DMS79 (cell line): ENCODE measurements around the gene OR13C5.
"Not testable (repeated sequence)": the region's sequence is repeated elsewhere in the genome, so short reads cannot be mapped to it uniquely, and the experiment has no call there.

Experiments
- DNase-seq: peaks from one replicate; lab custom pipeline; 2025; lab: John Stamatoyannopoulos, UW

The OR13C5 gene

DNA sequence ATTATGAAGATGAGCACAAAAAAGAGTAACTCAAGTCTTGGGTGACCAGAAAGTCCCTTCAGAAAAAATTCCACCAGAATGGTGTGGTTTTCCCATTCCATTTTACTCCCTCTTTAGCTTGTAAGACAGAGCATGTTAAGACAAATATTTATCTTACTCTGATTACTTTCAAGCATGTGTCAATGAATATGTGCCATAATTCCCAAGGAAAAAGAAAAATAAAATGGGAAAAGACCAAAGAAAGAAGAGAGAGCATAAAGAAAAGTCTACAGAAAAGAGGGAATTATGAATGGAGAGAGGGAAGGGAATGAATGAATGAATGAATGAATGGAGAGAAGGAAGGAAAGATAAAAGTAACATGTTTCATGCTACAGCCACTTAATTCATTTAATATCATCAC lies at the start of gene OR13C5:
Gene OR13C5 (minus strand): TSS at position 101 of the 400 bp plus-strand sequence. CDS start 0 bp downstream, at position 101.
- DNase-seq: not testable (repeated sequence)

GRCh38 chr9:104635456-104635855 lies 36.2 kb upstream of the OR13C5 start:
- DNase-seq: no peak

- DNase-seq: no peak
Measured at GRCh38 chr9:104633976-104634520, 34.8 kb upstream of the OR13C5 start.

DNA sequence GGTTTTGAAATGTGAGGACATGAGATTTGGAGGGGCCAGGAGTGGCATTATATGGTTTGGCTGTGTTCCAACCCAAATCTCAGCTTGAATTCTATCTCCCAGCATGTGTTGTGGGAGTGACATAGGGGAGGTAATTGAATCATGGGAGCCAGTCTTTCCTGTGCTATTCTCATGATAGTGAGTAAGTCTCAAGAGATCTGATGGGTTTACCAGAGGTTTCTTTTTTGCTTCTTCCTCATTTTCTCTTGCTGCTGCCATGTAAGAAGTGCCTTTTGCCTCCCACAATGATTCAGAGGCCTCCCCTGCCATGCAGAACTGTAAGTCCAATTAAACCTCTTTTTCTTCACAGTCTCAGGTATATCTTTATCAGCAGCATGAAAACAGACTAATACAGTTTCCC lies 26.8 kb upstream of the OR13C5 start:
- DNase-seq: not testable (repeated sequence)

GRCh38 chr9:104618104-104618503 lies 18.9 kb upstream of the OR13C5 start, which contains the start of gene OR13C9:
TSS of gene OR13C9 (minus strand) at chr9:104618204. CDS start at chr9:104618204, 0 bp downstream.
- no peak for DNase-seq

GRCh38 chr9:104617418-104617817 lies 18.2 kb upstream of the OR13C5 start:
- no peak for DNase-seq

GRCh38 chr9:104611213-104611612 lies 12.0 kb upstream of the OR13C5 start:
- no peak for DNase-seq

DNA sequence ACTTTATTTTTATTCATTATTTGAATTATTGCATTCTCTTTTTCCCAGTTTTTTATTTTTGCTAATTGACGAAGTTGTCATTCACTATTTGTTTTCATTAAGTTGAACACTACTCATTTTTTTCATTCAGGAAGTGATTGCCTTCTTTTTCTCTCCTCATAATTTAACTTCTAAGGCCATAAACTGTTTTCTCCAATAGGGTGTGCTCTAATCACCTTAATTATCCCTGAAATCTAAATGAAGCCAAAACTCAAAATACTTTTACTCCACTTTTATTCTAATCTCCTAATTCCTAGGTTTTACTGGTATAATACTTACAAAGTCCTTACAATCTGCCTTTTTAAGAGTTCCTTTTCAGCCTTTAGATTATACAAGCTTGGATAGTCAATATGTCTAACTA lies 9.1 kb upstream of the OR13C5 start:
- DNase-seq: no peak

DNA sequence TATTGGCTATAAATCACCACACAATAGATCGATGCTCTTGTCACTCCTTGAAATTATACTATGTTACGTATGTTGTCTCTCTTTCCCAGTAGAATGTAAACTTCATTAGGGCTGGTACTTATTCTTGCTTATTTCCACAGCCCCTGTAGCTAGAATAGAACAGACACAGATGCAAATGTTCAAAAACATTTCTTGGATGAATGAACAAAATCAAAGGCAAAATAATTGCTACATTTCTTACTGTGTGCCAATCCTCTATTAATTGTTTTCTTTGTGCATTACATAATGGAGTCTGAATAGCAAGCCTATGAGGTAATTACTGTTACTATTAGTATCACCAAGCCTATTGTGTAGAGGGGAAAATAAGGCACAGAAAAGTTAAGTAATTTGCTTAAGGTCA lies 6.9 kb upstream of the OR13C5 start:
- DNase-seq: no peak

- not testable (repeated sequence) for DNase-seq
Measured at GRCh38 chr9:104605527-104605926, 6.3 kb upstream of the OR13C5 start, which contains the start of gene OR13C2. TSS of gene OR13C2 (minus strand) at chr9:104605627. CDS start at chr9:104605627, 0 bp downstream.

DNA sequence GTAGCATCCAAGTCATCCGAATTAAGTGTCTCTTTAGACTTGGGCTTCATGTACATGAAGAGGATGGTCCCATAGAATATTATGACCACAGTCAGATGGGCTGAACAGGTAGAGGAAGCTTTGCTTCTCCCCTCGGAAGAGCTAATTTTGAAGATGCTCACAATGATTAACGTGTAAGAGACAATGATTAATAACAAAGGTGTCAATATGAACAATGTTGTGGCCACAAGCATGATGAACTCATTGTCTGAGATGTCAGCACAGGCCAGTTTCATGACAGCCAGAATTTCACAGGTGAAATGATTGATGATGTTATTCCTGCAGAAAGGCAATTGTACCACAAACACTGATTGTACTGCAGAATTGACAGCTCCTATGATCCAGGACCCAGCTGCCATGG lies 5.6 kb upstream of the OR13C5 start:
- DNase-seq: no peak

- not testable (repeated sequence) for DNase-seq
Measured at GRCh38 chr9:104598749-104599148, 464 bp downstream of the OR13C5 start.

GRCh38 chr9:104589626-104590025 lies 9.6 kb downstream of the OR13C5 start:
- no peak for DNase-seq

- no peak for DNase-seq
Measured at GRCh38 chr9:104586496-104587180, 12.6 kb downstream of the OR13C5 start.

GRCh38 chr9:104580562-104580961 lies 18.7 kb downstream of the OR13C5 start:
- DNase-seq: no peak

- DNase-seq: no peak
Measured at GRCh38 chr9:104577263-104577662, 21.9 kb downstream of the OR13C5 start.

GRCh38 chr9:104575456-104575855 lies 23.8 kb downstream of the OR13C5 start:
- no peak for DNase-seq

DNA sequence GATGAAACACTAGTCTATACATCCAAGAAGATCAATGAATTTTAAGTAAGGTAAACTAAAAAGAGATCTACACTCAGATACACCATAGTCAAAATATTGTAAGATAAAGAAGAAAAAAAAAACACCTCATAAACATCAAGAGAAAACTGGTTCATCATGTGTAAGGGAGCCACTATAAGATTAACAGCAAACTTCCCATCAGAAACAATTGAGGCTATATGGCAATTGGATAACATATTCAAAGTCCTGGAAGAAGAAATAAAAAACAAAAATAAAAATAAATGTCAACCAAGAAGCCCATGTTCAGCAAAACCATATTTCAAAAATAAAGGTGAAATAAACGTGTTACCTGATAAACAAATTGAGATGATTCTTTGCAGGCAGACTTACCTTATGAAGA lies 26.6 kb downstream of the OR13C5 start:
- DNase-seq: no peak

- no peak for DNase-seq
Measured at GRCh38 chr9:104568868-104569267, 30.3 kb downstream of the OR13C5 start, which contains the start of gene OR13C8. TSS of gene OR13C8 (plus strand) at chr9:104569168. CDS start at chr9:104569168, 0 bp downstream.

- DNase-seq: no peak
Measured at GRCh38 chr9:104564358-104564757, 34.9 kb downstream of the OR13C5 start.

DNA sequence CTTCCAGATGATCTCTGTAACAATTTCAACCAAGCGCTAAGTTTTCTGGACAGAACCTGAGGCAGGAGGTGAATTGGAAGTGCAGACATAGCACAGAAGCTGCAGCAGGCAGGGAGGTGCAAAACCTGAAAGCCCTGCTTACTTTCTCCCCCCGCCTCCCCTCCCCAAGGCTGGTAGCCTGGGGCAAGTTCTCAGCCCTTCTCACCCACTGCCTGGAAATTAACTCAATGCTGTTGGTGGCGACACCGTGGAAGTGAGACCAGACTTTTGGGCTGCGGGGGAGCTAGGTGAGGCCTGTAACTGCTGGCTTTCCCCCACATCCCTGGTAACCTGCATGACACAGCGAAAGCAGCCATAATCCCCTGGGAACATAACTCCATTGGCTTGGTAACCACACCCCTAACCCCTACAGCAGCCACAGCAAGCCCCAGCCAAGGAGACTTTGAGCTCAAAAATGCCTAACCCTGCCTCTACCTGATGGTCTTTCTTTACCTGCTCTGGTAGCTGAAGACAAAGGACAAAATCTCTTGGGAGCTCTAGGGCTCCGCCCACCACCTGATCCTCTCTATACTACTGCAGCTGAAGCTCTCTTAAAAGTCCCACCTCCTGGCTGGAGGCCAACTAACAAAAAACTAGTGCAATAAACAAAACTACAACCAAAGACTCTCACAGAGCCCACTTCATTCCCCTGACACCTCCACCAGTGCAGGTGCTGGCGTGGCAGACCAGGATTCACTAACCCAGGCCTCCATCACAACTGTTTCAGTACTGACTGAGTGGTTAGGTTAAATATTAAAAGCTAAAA lies 42.2 kb downstream of the OR13C5 start:
- DNase-seq: no peak

GRCh38 chr9:104555521-104555920 lies 43.7 kb downstream of the OR13C5 start:
- no peak for DNase-seq

DNA sequence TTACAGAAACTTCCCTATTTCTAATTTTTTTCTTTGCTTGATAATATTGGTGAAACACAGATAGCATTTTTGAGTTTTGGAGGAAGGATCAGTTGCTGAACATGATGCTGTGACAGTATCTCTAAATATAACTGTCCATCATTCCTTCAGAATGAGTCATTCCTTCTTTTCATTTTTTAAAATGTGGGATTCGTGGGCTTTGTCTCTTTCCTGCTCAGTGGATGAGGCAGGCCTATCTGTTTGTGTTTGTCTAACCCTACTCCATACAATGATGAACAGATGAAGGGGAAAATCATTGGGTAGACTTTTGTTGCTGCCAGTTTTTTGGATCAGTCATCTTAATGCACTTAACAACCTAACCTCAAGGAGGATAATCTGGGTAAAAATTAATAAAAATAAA lies 46.0 kb downstream of the OR13C5 start:
- no peak for DNase-seq
